ENCODE measurements around the gene SORBS2.

The SORBS2 gene

DNA sequence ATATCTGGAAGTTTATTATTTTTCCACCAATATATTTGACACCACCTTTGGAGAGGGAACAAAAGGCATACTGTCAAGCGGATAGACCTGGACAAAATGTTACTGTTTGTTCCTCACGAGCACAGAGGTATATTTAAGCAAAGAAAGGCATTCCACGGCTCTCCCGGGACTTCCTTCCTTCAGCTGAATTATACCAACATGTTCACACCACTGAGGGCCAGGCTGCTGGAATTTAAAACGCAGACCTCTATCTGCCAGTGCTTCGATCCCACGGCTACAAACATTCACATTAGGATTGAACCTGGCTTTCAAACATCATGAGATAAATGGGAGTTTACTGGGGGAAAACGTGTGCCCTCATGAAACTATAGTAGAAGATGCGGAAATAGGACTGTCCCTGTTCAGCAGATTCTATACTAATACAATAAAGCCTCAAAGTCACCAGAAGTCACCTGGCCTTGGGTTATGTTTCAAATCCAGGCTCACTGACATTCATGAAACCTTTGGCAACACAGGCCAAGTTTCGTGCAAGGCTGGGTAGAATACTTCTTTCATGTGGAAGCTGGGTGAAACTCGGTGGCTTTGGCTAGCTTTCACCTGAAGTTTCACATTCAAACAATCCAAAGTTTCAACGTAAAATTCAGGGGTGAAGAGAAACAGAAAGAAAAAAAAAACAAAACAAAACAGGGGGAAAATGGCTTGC, 39.5 kb downstream of the SORBS2 start:
- no peak for DNase-seq

DNA sequence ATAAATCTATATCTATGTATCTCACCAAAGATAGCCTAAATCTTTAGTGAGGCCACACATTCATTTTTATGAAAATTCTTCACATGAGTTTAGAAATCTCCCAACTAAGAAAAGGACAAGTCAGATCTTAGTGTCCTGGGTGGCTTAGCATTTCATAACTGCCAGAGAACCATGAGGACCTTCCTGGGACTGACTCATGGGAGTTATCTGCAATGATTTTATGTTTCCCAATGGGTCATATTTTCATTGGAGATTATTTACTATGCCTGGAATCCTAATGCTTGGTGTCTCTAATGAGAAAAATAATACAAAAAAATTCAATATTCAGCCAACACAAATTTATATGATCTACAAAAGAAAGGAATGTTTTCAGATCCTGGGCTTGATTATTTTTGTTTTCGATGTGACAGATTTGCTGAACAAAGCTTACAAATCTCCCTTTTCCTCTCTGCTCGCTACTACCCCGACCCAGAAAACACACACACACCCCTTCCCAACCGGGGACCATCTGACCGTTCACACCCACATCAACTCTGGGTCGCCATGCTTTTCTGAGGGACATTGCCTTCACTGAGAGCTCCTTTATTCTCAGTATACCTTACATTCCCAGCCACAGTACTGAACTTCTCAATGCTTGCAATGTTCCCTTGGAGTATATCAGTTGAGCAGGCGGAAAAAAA, 40.1 kb downstream of the SORBS2 start:
- no peak for DNase-seq

DNA sequence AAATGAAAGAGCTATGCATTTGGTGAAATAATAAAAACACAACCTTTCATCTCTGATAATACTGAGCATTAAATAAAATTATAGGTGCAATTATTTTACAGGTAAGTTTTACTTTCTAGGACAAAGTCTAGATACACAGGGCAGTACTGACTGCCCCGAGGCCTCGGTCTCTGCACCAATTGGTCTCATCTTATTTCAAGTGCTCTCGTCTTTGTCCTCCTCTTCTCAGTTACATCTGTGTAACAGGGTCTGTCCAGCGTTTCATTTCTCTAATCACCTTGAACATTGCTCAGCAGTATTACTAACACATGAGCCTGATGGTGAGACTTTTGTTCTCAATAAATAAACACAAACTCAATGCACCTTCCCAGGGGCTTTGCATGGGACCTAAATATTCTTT, 44.5 kb downstream of the SORBS2 start:
- no peak for DNase-seq

DNA sequence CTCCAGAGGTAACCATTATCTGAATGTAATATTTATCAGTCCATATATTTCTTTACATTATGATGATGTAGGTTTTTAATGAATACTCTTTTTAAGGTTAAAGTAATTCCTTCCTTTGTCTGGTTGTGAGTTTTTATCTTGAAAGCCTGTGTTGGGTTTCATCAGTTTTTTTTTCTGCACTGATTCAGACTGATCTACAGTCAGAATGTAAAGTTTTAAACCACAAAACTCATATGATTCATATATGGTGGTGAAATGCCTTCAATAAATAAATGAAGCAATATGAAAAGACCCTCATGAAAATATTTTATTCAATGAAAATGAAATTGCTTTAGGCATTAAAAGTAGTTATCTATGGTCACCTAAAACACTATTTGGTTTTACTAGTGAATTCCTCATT, 47.1 kb downstream of the SORBS2 start:
- DNase-seq: no peak

DNA sequence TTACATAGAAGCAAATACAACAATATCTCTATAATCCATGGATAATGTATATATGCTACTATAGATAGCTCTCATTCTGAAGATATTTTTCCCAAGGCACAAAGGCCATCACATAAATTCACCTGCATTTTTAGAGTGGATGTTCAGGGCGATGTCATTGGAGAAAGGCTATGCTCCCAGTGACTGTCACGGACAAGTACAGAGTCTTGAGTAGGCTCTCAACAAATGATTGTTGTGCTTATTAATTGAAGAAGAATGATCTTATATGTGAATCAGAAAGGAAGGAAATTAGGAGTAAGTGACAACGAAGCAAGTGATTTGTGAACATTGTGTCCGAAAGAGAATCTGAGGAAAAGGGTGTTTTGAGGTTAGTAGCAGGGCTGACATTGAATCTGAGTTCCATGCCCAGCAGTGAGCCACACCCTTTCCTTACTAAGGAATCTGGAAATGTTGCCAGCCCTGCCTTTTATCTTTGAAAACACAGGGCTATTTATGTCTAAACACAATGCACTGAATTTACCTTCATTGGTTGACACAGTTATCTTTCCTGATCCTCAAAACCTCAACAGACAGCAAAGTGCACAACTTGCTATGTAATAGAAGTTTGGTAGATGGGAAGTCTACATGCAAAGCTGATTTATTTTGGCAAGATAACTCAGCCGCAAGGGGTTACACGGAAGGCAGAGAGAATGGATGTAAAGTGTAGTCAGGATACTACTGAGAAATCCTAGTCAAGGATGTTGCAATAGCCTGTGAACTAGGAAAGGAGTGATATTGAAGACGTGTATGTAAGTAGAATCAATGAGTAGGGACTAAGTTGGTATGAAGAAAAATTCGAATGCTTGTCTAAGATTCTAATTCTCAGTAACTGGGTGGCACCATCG, 50.4 kb downstream of the SORBS2 start:
- DNase-seq: no peak

DNA sequence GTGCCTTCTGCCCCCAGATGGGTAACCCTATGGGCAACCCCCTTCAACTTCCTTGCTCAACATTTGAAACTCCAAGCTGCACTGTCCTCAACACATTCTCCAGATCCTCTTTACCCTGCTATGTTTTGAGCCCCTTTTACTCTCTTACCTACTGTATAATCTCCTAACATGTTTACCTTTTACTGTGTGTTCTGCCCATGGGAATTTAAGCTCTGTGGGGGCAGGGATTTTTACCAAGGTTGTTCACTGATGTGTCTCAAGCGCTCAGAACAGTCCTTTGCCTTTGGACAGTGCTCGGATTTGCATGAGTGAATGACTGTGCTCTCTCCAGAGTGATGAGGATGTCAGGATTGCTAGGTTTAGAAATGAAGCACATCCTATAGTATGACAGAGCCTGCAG, 53.2 kb downstream of the SORBS2 start:
- DNase-seq: no peak

DNA sequence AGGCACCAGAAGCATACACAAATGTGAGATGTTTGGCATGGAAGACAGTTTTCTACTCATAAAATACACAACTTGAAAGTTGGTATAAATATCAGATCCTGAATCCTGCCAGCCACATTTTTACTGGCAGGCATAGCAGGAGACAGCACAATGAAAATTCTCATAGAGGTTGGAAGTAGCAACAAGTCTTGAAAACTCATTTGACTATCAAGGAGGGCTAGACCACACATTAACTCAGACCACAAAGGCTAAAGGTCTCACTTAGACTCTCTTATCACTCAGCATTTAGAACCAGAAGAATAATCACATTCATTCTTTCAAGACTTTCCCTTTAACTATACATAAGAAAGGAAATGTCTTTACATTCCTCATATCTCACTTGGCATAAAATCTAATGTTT, 56.5 kb downstream of the SORBS2 start:
- no peak for DNase-seq

DNA sequence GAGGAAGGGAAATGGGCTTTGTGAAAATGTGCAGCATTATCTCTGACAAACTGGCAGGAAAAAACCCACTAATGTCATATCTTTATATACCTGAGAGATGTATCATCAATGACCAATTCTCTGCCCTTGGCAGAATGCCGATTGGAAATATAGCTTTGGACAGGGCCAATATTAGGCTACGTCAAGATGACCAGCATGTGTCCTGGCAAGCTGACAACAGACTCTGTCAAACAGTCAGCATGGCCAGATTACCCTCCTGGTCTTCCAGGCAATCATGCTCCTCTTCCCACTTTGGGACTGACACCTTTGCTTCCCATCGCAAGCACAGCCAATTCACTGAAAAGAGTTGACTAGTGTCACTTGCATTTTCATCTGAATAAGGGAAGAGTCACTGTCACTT, 57.0 kb downstream of the SORBS2 start:
- DNase-seq: no peak

DNA sequence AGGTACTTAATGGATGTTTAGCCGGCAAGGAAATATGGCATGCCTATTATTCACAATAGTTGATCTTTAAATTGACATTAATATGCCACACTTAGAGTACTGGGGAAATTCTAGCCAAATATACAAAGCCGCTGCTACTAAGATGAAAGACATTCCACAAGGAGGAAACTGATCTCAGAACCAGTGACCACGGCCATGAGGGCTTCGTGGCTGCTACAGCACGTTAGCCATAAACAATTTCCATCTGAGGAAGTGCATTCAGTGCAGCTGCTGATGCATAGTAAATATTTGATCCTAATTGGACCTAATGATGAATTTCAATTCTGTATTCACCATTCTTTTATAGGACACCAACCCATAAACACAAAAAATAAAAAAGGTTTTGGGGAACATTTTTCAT, 59.1 kb downstream of the SORBS2 start:
- no peak for DNase-seq

DNA sequence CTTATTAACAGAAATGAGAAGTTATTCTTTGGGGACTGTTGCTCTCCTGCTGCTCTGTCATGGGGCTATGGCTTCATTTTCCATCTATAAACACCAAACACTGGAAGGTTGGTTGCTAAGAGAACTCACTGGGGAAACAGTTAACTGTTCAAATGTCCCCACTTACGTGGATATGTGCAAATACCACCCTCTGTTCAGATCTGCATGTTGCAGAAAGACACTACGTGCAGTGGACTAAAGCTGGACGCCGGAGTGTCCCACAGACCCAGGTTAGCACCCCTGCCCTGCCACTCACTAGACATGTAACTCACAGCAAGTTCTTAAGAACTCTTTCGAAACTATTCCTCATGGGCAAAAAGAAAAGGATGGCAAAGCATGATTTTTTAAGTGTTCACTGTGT, 62.1 kb downstream of the SORBS2 start:
- DNase-seq: no peak

DNA sequence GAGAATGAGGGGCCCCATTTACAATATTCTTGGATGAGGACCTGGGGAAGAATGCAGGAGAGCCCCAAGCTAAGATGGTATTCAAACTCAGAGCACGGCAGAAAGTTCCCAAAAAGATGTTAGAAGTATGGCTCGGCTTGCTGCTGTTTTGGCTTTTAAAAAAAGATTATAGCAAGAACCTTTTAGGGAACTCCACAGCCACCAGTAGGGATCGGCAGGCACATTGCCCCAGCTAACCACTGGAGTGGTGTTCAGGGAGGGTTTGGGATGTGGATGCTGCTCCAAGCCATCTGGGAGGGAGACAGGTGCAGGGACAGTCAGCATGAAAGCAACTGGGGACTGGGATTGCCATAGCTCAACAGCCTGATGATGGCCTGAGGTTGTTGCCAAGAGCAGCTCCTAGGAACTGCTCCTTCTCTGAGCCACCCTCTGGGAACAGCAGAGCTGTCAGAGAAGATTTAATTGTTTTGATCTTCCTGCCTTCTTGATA, 63.0 kb downstream of the SORBS2 start:
- DNase-seq: no peak

DNA sequence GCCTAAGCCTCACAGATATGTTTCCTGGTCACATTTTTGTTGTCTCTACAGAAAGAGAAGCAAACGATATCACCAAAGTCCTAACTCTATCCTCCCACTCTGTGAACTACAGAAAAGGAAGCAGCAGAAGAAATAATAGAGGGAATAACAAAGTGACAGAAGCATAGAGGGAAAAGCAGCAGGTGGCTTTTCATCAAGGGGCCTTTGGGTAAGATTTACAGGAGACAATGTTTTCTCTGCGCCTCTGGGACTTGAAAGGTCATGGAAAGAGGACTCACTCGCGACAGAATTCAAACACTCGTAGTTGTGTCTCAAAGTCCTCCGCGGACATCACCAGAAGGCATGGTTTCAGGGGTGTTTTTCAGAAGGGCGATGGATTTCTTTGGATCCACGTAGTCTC, 66.1 kb downstream of the SORBS2 start:
- no peak for DNase-seq

DNA sequence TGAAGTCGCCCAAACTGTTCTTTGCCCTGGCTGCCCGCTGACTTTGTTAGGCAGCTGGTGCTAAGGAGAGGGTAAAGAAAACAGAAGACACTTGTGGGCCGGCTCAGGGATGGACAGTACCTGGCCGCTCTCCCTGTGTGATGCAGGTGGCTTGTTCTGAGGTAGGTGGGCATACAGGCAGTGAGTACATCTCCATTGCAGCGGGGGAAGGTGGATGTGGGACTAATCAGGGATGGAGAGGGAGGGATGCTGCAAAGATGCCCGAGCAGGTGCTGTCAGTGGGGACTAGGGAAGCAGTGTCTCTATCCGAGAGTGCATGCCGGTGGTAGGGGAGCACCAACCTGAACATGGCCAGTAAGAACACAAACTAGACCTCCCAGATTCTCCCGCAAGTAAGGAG, 67.0 kb downstream of the SORBS2 start:
- DNase-seq: no peak

DNA sequence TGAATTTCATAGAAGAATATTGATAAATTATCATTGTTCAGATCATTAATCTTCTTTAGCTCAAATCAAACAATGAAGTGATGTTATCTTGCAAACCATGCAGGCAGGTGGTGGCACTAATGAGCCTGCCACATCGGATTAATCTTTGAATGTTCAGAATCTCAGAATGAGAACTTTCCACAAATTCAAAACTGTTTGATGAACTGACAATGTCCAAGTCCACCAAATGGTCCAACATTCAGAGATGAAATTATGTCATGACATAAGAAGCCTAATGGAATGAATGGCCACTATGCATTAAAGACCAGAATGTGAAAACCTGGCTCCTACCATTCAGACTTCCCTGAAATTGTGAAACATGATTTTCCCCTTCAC, 67.5 kb downstream of the SORBS2 start:
- no peak for DNase-seq

DNA sequence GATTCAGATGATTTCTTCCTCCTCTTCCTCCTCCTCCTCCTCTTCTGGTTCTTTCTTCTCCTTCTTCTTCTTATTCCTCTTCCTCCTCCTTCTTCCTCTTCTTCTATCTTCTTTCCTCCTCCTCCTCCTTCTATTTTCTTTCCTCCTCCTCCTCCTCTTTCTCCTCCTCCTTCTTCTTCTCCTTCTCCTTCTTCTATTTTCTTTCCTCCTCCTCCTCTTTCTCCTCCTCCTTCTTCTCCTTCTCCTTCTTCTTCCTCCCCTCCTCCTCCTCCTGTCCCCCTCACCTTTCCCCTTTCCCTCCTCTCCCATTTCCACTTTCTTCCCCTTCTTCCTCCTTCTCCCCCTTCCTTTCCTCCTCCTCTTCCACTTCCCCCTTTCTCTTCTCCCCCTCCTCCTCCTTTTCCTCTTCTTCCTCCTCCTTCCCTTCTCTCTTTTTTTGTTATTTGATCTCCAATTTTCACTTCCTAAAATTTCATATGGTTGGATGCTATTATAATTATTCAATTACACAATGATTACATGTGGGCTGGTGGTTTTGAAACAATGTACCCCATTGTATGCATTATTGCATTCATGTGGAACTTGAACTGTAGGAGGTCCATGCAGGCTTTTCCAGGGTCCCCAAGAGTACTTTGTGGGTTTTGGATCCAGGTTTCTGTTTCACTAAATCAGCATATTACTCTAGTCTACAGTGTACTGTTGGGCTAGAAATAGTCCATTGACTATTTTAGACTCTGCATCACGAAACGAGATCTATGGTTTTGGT, 68.1 kb downstream of the SORBS2 start:
- no peak for DNase-seq

DNA sequence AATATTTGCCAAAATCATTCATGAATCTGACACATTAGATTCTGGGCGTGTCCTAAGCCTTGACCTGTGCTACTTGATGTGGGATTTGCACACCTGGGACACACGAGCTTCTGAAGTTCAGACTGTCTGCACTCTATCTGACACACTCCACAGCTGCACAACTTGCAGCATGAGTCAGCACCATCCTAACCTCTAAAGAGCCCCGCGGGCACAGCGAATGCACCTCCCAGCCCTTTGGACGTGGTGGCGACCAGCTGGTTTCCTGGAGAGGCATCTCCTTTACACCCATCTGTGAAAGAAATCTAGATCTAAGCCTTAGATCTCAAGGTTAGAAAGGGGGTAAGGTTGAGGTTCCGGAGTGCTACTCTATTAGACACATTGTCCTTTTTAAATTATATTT, 69.2 kb downstream of the SORBS2 start:
- no peak for DNase-seq

DNA sequence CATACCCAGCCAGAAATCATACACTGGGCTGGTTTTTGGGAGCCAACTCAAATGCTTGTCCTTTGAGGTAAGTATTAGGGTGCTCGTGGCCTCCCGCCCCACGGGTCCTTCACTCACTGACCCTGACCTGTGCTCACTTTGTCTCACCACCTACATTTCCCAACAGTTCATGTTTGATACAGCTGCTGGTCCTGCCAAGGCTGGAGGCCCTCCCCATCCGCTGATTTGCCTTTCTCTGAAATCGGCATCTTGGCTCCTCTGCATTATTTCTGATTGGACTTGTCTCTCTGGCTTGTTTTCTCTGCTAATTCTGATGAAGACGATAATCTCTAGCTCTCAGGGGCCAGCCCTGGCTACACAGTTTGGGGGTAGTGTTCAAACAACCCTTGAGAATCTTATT, 70.2 kb downstream of the SORBS2 start:
- no peak for DNase-seq

DNA sequence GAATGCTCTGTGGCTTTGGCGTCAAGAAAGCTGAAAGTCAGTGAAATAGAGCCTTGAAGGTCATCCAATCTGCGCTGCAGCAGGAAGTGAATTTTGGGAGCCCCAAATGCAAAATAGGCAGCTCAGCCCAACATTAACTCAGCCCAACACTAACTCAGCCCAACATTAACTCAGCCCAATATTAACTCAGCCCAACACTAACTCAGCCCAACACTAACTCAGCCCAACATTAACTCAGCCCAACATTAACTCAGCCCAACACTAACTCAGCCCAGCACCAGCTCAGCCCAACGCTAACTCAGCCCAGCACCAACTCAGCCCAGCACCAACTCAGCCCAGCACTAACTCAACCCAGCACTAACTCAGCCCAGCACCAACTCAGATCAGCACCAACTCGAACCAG, 71.5 kb downstream of the SORBS2 start:
- no peak for DNase-seq

DNA sequence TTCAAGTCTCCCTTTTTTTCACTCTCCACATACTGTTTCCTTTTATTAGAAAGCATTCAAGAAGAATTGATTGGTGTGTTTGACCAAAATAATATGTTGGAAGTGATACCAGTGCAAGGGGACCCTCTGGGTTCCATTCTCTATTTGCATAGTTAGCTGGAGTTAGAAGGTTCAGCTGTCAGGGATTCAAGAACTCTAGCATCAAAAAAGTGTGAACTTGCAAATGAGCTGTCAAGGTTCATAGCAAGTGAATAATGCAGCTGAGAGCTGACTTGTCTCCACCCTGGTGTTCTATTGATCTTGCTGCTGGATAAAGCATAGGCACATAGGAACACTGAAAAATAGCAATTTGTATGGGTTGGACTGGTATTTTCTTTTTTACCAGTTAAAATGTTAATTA, 73.2 kb downstream of the SORBS2 start:
- DNase-seq: no peak

DNA sequence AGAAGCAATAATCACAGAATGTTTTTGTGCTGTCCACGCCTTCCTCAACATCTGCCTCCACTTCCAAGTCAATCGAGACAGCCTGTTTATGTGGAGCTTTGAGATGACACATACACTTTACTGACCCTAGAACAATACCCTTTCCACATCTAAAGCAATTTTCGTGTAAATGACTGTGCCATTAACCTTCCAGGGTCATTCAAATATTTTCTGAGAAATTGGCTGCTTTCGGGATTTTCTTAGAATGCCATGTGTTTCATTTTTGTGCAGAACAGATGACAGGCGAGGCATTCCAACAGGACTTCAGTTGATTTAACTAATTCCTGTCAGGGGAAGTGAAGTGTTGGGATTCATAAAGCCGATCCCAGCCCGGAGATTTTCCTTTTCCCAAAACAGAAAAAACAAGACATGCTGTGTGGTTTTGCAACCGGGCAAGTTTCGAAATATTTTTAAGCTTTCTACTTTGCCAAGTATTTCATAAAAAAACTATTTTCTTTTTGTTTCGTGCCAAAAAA, 73.9 kb downstream of the SORBS2 start:
- no peak for DNase-seq

DNA sequence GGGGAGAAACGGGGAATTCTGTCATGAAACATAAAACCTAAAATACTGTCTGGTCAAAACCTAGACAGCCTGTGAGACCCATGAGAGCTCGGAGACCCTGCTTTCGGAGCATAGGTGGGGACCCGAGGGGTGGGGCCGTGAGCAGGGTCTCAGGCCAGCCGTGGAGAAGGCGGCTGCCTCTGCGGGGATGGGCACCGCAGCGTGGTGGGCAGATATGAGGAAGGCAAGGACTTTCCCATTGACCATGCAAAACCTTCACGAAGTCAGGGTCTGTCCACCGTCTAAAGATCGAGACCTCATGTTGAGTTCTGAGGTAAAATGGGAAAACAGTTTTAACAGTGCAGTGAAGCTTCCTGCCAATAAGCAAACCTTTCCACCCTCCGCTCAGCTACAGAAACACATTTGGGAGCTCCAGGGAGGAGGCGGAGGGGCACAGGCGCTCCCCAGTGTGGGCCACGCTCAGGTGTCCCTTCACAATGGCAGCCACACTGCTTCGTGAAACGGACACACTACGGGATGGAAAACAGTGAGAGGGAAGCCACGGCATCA, 74.4 kb downstream of the SORBS2 start:
- DNase-seq: no peak

DNA sequence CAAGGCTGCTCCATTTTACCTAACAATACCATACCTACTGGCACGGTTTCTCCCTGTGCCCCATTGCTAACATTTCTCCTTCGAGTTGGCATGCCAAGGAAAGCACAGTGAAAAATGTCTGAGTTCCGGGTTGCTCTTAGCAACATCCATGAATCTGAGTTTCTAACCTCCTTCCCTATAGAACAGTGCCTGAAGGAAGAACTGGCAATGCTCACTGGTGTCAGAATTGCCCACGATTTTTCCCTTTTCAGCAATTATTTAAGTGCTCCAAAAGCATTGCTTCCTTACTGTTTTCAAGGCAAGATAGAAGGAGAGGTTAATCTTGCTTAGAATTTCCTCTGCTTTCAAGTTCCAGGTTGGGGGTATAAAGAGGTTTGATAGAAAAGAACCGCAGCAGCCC, 75.1 kb downstream of the SORBS2 start:
- DNase-seq: no peak
